Natural killer cell treated with Interleukin-12 subunit alpha and Interleukin-12 subunit beta and Interleukin-15 and Interleukin-18, amount 100 ng/mL, for 72 hours (primary cell): ENCODE results near the gene LYRM4. TPM values are rescaled to one million over a fixed set of nuclear protein-coding genes. Genes with fewer than 3 reads are reported as not detected.

Experiments used
- ATAC-seq, 2 donors: fragments of 150-1000 bp; cut with Tn5 transposase in 1 of 2; sonication (Bioruptor Pico), chemical (Tn5 transposase) in 1 of 2; 2 replicates each; pipeline ENCODE4 v1.10.0; 2021
- DNase-seq: peaks from one replicate; pipeline ENCODE4 v3.0.0; 2022; ENCODE audit warnings: low spot score
- H3K27ac Mint-ChIP-seq, 2 donors: 1 replicate in 1 of 2; 2 replicates in 1 of 2; pipeline ENCODE4 v1.8.0; 2022; ENCODE audit warnings: mixed read lengths in 2 of 2, mild to moderate bottlenecking in 1 of 2, moderate library complexity in 1 of 2
- H3K27me3 Mint-ChIP-seq, 2 donors: 1 replicate in 1 of 2; 2 replicates in 1 of 2; pipeline ENCODE4 v1.8.0; 2022; ENCODE audit warnings: mixed read lengths in 2 of 2
- H3K36me3 Mint-ChIP-seq: one replicate; pipeline ENCODE4 v1.8.0; 2022; ENCODE audit warnings: mixed read lengths
- H3K4me1 Mint-ChIP-seq, 2 donors: 1 replicate in 1 of 2; 2 replicates in 1 of 2; pipeline ENCODE4 v1.8.0; 2022; ENCODE audit warnings: low read depth in 2 of 2, mixed read lengths in 2 of 2, mild to moderate bottlenecking in 1 of 2
- H3K4me3 Mint-ChIP-seq: one replicate; pipeline ENCODE4 v1.8.0; 2022; ENCODE audit warnings: mixed read lengths
- H3K9me3 Mint-ChIP-seq: 2 replicates; pipeline ENCODE4 v1.8.0; 2022; ENCODE audit warnings: mixed read lengths
- total RNA-seq, 2 donors: library from RNA; stranded (reverse); gene quantifications; one replicate each; pipeline ENCODE4 v1.2.3, GENCODE V29; 2022

LYRM4 gene
- total RNA-seq, 2 donors from 2014 or later: 27.7 to 43.0 TPM

GRCh38 chr6:5275497-5275896, 14.7 kb upstream of the LYRM4 start:
- H3K27ac Mint-ChIP-seq: peak overlapping the region in 1 of 2 donors; percentile 37
- H3K4me1 Mint-ChIP-seq: peaks cover 18 to 44% of the 10 kb centered on the region in 2 donors
- no peaks in the 10 kb centered on the region for H3K9me3 Mint-ChIP-seq
- H3K4me3 Mint-ChIP-seq: no peak overlapping the region
- ATAC-seq: no peak
- DNase-seq: no peak
- H3K27me3 Mint-ChIP-seq: no peaks in the 10 kb centered on the region
- H3K36me3 Mint-ChIP-seq: peaks cover 10% of the 10 kb centered on the region

GRCh38 chr6:5274231-5274630, 13.5 kb upstream of the LYRM4 start:
- peak in 1 of 2 donors; percentile 41 for ATAC-seq
- DNase-seq: no peak
- Mint-ChIP-seq H3K4me3 (no peak overlapping the region), H3K36me3 (peaks cover 10% of the 10 kb centered on the region), H3K4me1 (peaks cover 10 to 31% of the 10 kb centered on the region in 2 donors), H3K27me3 (no peaks in the 10 kb centered on the region), H3K27ac (peak overlapping the region in 1 of 2 donors; percentile 10), H3K9me3 (no peaks in the 10 kb centered on the region)

GRCh38 chr6:5271926-5272325, 11.2 kb upstream of the LYRM4 start:
- peaks cover 7 to 17% of the 10 kb centered on the region in 2 donors for H3K4me1 Mint-ChIP-seq
- DNase-seq (no peak), ATAC-seq (no peak)
- H3K4me3 Mint-ChIP-seq: no peak overlapping the region
- H3K27ac Mint-ChIP-seq: no peak overlapping the region
- H3K27me3 Mint-ChIP-seq: no peaks in the 10 kb centered on the region
- no peaks in the 10 kb centered on the region for H3K9me3 Mint-ChIP-seq
- H3K36me3 Mint-ChIP-seq: peaks cover 11% of the 10 kb centered on the region

- Mint-ChIP-seq H3K27ac (no peak overlapping the region), H3K36me3 (peaks cover 11% of the 10 kb centered on the region), H3K9me3 (no peaks in the 10 kb centered on the region), H3K4me1 (peaks cover 10 to 17% of the 10 kb centered on the region in 2 donors), H3K27me3 (no peaks in the 10 kb centered on the region), H3K4me3 (no peak overlapping the region)
- ATAC-seq: no peak
- no peak for DNase-seq
These were observed 9.4 kb upstream of the LYRM4 start for GRCh38 chr6:5270093-5270680.

- Mint-ChIP-seq H3K36me3 (peaks cover 11% of the 10 kb centered on the region), H3K27me3 (no peaks in the 10 kb centered on the region), H3K9me3 (no peaks in the 10 kb centered on the region), H3K27ac (no peak overlapping the region), H3K4me1 (peaks cover 6 to 14% of the 10 kb centered on the region in 2 donors), H3K4me3 (no peak overlapping the region)
- ATAC-seq: no peak
- DNase-seq: no peak
These were observed 5.7 kb upstream of the LYRM4 start for GRCh38 chr6:5266423-5266822.

- peaks cover 20 to 32% of the 10 kb centered on the region in 2 donors for H3K4me1 Mint-ChIP-seq
- no peak for ATAC-seq
- peaks cover 5% of the 10 kb centered on the region for H3K36me3 Mint-ChIP-seq
- H3K4me3 Mint-ChIP-seq: peak overlapping the region; percentile 98
- peak overlapping the region; percentile 97 to 99 for H3K27ac Mint-ChIP-seq
- no peaks in the 10 kb centered on the region for H3K9me3 Mint-ChIP-seq
- no peaks in the 10 kb centered on the region for H3K27me3 Mint-ChIP-seq
- no peak for DNase-seq
These were observed 877 bp upstream of the LYRM4 start for GRCh38 chr6:5261545-5262109.

GRCh38 chr6:5260111-5260620, 584 bp downstream of the LYRM4 start:
- peaks cover 5% of the 10 kb centered on the region for H3K36me3 Mint-ChIP-seq
- H3K27me3 Mint-ChIP-seq: no peaks in the 10 kb centered on the region
- peaks cover 20 to 29% of the 10 kb centered on the region in 2 donors for H3K4me1 Mint-ChIP-seq
- H3K4me3 Mint-ChIP-seq: peak overlapping the region; percentile 98
- H3K9me3 Mint-ChIP-seq: no peaks in the 10 kb centered on the region
- peak; percentile 72 to 76 for ATAC-seq
- peak overlapping the region; percentile 97 to 99 for H3K27ac Mint-ChIP-seq
- peak; percentile 70 for DNase-seq

GRCh38 chr6:5259428-5259827, 1.3 kb downstream of the LYRM4 start:
- Mint-ChIP-seq H3K36me3 (peaks cover 12% of the 10 kb centered on the region), H3K27me3 (no peaks in the 10 kb centered on the region), H3K9me3 (no peaks in the 10 kb centered on the region), H3K4me1 (peaks cover 20 to 28% of the 10 kb centered on the region in 2 donors), H3K27ac (peak overlapping the region; percentile 97 to 99), H3K4me3 (peak overlapping the region; percentile 98)
- DNase-seq: no peak
- no peak for ATAC-seq

- Mint-ChIP-seq H3K27me3 (no peaks in the 10 kb centered on the region), H3K9me3 (no peaks in the 10 kb centered on the region), H3K4me3 (no peak overlapping the region), H3K36me3 (peaks cover 17% of the 10 kb centered on the region), H3K27ac (no peak overlapping the region), H3K4me1 (peaks cover 20 to 32% of the 10 kb centered on the region in 2 donors)
- no peak for ATAC-seq
- DNase-seq: no peak
These were observed 3.4 kb downstream of the LYRM4 start for GRCh38 chr6:5257400-5257799.

- ATAC-seq (no peak), DNase-seq (no peak)
- peaks cover 20 to 31% of the 10 kb centered on the region in 2 donors for H3K4me1 Mint-ChIP-seq
- no peak overlapping the region for H3K4me3 Mint-ChIP-seq
- peaks cover 20% of the 10 kb centered on the region for H3K36me3 Mint-ChIP-seq
- H3K9me3 Mint-ChIP-seq: no peaks in the 10 kb centered on the region
- no peaks in the 10 kb centered on the region for H3K27me3 Mint-ChIP-seq
- no peak overlapping the region for H3K27ac Mint-ChIP-seq
These were observed 3.8 kb downstream of the LYRM4 start for GRCh38 chr6:5256952-5257351.

GRCh38 chr6:5250911-5251310, 9.8 kb downstream of the LYRM4 start:
- H3K27ac Mint-ChIP-seq: no peak overlapping the region
- H3K36me3 Mint-ChIP-seq: peaks cover 21% of the 10 kb centered on the region
- no peaks in the 10 kb centered on the region for H3K9me3 Mint-ChIP-seq
- no peak overlapping the region for H3K4me3 Mint-ChIP-seq
- DNase-seq (no peak), ATAC-seq (no peak)
- H3K4me1 Mint-ChIP-seq: peaks cover 0 to 11% of the 10 kb centered on the region in 2 donors
- no peaks in the 10 kb centered on the region for H3K27me3 Mint-ChIP-seq

- no peak overlapping the region for H3K27ac Mint-ChIP-seq
- peaks cover 1 to 13% of the 10 kb centered on the region in 2 donors for H3K4me1 Mint-ChIP-seq
- ATAC-seq: no peak
- no peaks in the 10 kb centered on the region for H3K9me3 Mint-ChIP-seq
- no peak overlapping the region for H3K4me3 Mint-ChIP-seq
- peaks cover 21% of the 10 kb centered on the region for H3K36me3 Mint-ChIP-seq
- H3K27me3 Mint-ChIP-seq: no peaks in the 10 kb centered on the region
- DNase-seq: no peak
These were observed 10.3 kb downstream of the LYRM4 start for GRCh38 chr6:5250451-5250850.

- H3K4me1 Mint-ChIP-seq: peaks cover 6 to 11% of the 10 kb centered on the region in 2 donors
- no peaks in the 10 kb centered on the region for H3K9me3 Mint-ChIP-seq
- DNase-seq (no peak), ATAC-seq (no peak)
- H3K27ac Mint-ChIP-seq: no peak overlapping the region
- no peaks in the 10 kb centered on the region for H3K27me3 Mint-ChIP-seq
- no peak overlapping the region for H3K4me3 Mint-ChIP-seq
- peaks cover 15% of the 10 kb centered on the region for H3K36me3 Mint-ChIP-seq
These were observed 11.2 kb downstream of the LYRM4 start for GRCh38 chr6:5249451-5250122.
